Urinary bladder (tissue), 4 donors: ENCODE data around the gene ADAMTS18. TPM values are rescaled to one million over a fixed set of nuclear protein-coding genes. Genes with fewer than 3 reads are reported as not detected.

ENCODE experiments used
- DNase-seq: peaks from one replicate; pipeline ENCODE4 v3.0.0-alpha.2; 2015; ENCODE audit errors: extremely low spot score
- H3K27ac ChIP-seq: one replicate; pipeline ENCODE4 v1.5.1; 2013; ENCODE audit warnings: low read depth, mild to moderate bottlenecking, moderate library complexity
- H3K36me3 ChIP-seq: one replicate; pipeline ENCODE4 v1.6.1; 2013; ENCODE audit warnings: mild to moderate bottlenecking, moderate library complexity; ENCODE audit not compliant: insufficient read depth
- H3K4me1 ChIP-seq: one replicate; pipeline ENCODE4 v1.6.1; 2013; ENCODE audit warnings: mild to moderate bottlenecking, moderate library complexity; ENCODE audit not compliant: insufficient read depth
- H3K4me3 ChIP-seq: one replicate; pipeline ENCODE4 v1.5.1; 2013; ENCODE audit warnings: low read depth, low read length
- WGBS: extraction: QIAGEN DNeasy Blood & Tissue Kit; methylation state at CpG from one replicate; pipeline ENCODE4 v1.1.7; 2013; 5-methylcytosine and 5-hydroxymethylcytosine counted together
- polyA plus RNA-seq: library from polyadenylated mRNA; stranded (reverse); fragments of 200-250 nt; gene quantifications from one replicate; pipeline ENCODE4 v1.2.3, GENCODE V29; 2013
- total RNA-seq: library from RNA; depleted of rRNA; stranded (reverse); fragments of >200 nt; gene quantifications from one replicate; pipeline ENCODE4 v1.2.3, GENCODE V29; 2014
- donor health status: healthy with polysubstance abuse.
- donor health status: healthy.

Gene ADAMTS18
- total and polyA plus RNA-seq, 2 donors: 0.06 to 6.7 TPM

DNA sequence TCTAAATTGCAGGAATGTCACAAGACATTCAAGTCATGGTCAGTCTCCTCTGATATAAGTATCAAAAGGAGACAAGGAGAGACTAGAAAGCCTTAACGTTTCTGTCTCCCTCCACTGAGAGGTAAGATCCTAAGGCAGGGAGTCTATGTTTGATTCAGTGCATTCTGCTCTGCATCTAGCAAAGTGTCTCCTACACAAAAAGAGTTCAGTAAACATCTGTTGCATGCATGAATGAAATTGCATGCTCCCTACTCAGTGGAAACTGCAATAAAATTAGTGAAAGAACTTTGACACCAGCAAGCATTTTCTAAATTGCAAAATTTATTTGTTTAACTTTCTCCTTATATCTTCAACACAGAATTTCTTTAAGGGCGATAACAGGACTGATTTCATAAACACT lies 111.1 kb downstream of the ADAMTS18 start:
- H3K4me1 ChIP-seq: no peaks in the 10 kb centered on the region
- WGBS: 4% methylated on average over 2 of the region's 2 CpGs

GRCh38 chr16:77322757-77323156 lies 112.1 kb downstream of the ADAMTS18 start:
- 22% methylated on average over 2 of the region's 2 CpGs for WGBS
- H3K27ac ChIP-seq: no peak overlapping the region
- DNase-seq: no peak
- H3K36me3 ChIP-seq: no peaks in the 10 kb centered on the region
- no peaks in the 10 kb centered on the region for H3K4me1 ChIP-seq
- no peak overlapping the region for H3K4me3 ChIP-seq

More for the DNA sequence above, 111.1 kb downstream of the ADAMTS18 start:
- H3K27ac ChIP-seq: no peak overlapping the region
- no peaks in the 10 kb centered on the region for H3K36me3 ChIP-seq
- no peak overlapping the region for H3K4me3 ChIP-seq
- DNase-seq: no peak

DNA sequence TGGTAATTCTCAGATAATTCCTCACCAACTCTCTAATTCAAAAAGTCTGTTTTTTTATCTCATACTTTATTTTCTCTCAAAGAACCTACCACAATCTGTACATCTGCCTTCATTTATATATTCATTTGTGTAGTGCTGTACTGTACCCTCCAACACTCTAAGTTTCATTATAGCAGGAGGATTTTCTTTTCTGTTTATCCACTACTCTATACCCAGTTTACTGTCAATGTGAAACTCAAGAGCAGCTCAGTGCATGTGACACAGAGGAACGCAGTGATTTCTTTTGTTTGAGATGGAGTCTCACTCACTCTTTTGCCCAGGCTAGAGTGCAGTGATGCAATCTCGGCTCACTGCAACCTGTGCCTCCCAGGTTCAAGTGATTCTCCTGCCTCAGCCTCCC lies 117.8 kb downstream of the ADAMTS18 start:
- H3K4me3 ChIP-seq: no peak overlapping the region
- DNase-seq: no peak
- 88% methylated on average over 2 of the region's 2 CpGs for WGBS
- no peaks in the 10 kb centered on the region for H3K4me1 ChIP-seq
- H3K27ac ChIP-seq: no peak overlapping the region
- H3K36me3 ChIP-seq: no peaks in the 10 kb centered on the region

- H3K4me1 ChIP-seq: no peaks in the 10 kb centered on the region
- no peak for DNase-seq
- H3K4me3 ChIP-seq: no peak overlapping the region
- whole genome bisulfite sequencing: 72% methylated on average over 1 of the region's 1 CpG
- H3K36me3 ChIP-seq: no peaks in the 10 kb centered on the region
- no peak overlapping the region for H3K27ac ChIP-seq
Measured at GRCh38 chr16:77310877-77311276, 124.0 kb downstream of the ADAMTS18 start.

DNA sequence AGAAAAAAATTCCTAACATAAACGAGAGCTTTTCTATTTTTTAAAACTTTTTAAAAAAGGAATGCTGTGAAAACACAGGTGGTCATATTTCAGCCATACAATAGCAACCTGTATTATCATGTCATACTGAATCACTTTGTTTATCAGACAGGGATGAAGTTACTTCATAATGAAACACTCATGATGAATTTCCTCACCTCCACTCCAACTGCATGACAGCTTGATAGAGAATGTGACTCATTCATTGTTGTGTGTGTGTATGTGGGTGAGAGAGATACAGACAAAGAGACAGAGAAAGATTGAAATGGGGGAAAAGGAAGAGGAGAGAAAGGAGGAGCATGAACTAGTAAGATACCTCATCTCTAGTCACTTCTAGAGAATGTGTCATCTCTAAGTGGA lies 126.7 kb downstream of the ADAMTS18 start:
- no peak overlapping the region for H3K27ac ChIP-seq
- WGBS: 19% methylated on average over 1 of the region's 1 CpG
- H3K4me3 ChIP-seq: no peak overlapping the region
- H3K4me1 ChIP-seq: no peaks in the 10 kb centered on the region
- no peak for DNase-seq
- H3K36me3 ChIP-seq: no peaks in the 10 kb centered on the region

GRCh38 chr16:77307426-77308162 lies 127.2 kb downstream of the ADAMTS18 start:
- no peaks in the 10 kb centered on the region for H3K36me3 ChIP-seq
- no peak for DNase-seq
- WGBS: 62% methylated on average over 8 of the region's 8 CpGs

GRCh38 chr16:77306075-77306474 lies 128.8 kb downstream of the ADAMTS18 start:
- no peak overlapping the region for H3K27ac ChIP-seq
- WGBS: 53% methylated on average over 3 of the region's 3 CpGs
- no peaks in the 10 kb centered on the region for H3K4me1 ChIP-seq
- DNase-seq: no peak
- no peak overlapping the region for H3K4me3 ChIP-seq
- H3K36me3 ChIP-seq: no peaks in the 10 kb centered on the region

More at GRCh38 chr16:77307426-77308162, 127.2 kb downstream of the ADAMTS18 start:
- Histone ChIP-seq H3K4me3 (no peak overlapping the region), H3K27ac (no peak overlapping the region), H3K4me1 (no peaks in the 10 kb centered on the region)

- Histone ChIP-seq H3K4me1 (no peaks in the 10 kb centered on the region), H3K4me3 (no peak overlapping the region), H3K27ac (no peak overlapping the region), H3K36me3 (no peaks in the 10 kb centered on the region)
- no peak for DNase-seq
- WGBS: 40% methylated on average over 2 of the region's 2 CpGs
Measured at GRCh38 chr16:77304877-77305276, 130.0 kb downstream of the ADAMTS18 start.

DNA sequence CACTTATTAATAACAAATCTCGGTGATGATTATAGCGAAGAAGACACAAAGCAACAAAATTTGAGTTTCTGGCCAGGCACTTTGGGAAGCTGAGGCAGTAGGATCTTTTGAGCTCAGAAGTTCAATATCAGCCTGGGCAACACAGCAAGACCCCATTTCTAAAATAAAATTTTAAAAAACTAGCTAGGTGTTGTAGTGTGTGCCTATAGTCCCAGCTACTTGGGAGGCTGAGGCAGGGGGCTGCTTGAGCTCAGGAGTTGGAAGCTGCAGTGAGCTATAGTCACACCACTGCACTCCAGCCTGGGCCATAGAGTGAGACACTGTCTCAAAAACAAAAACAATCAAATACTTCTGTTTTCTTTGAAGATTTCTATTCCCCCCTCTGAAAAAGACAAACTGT lies 130.7 kb downstream of the ADAMTS18 start:
- H3K27ac ChIP-seq: no peak overlapping the region
- H3K36me3 ChIP-seq: no peaks in the 10 kb centered on the region
- WGBS: 87% methylated on average over 2 of the region's 2 CpGs
- H3K4me3 ChIP-seq: no peak overlapping the region
- DNase-seq: no peak
- no peaks in the 10 kb centered on the region for H3K4me1 ChIP-seq

GRCh38 chr16:77302674-77303073 lies 132.2 kb downstream of the ADAMTS18 start:
- no peak for DNase-seq

DNA sequence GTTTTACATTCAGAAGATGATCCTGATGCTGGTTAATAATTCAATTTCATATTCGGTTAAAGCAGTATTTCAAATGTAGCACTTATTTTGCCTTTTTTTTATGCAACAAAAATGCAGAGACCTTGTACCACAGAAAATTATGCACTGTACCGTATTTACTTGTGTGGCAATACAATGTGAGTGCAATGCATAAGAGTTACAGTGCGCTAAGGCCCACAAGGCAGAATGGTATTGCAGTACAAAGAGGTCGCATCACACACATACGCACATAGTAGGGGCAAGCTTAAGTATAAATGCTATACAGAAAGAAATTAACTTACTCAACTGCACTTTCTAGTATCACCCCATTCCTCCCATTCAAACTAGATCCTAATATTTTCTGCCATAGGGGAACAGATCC lies 132.6 kb downstream of the ADAMTS18 start:
- H3K27ac ChIP-seq: no peak overlapping the region
- DNase-seq: no peak
- no peak overlapping the region for H3K4me3 ChIP-seq
- WGBS: 90% methylated on average over 5 of the region's 5 CpGs
- no peaks in the 10 kb centered on the region for H3K4me1 ChIP-seq
- no peaks in the 10 kb centered on the region for H3K36me3 ChIP-seq

More at GRCh38 chr16:77302674-77303073, 132.2 kb downstream of the ADAMTS18 start:
- Histone ChIP-seq H3K4me3 (no peak overlapping the region), H3K4me1 (no peaks in the 10 kb centered on the region), H3K27ac (no peak overlapping the region), H3K36me3 (no peaks in the 10 kb centered on the region)
- WGBS: 68% methylated on average over 1 of the region's 1 CpG

GRCh38 chr16:77300256-77300655 lies 134.6 kb downstream of the ADAMTS18 start:
- WGBS: 77% methylated on average over 3 of the region's 3 CpGs
- H3K36me3 ChIP-seq: no peaks in the 10 kb centered on the region

GRCh38 chr16:77299395-77299794 lies 135.4 kb downstream of the ADAMTS18 start:
- Histone ChIP-seq H3K4me1 (no peaks in the 10 kb centered on the region), H3K4me3 (no peak overlapping the region), H3K36me3 (no peaks in the 10 kb centered on the region), H3K27ac (no peak overlapping the region)
- DNase-seq: no peak
- 85% methylated on average over 1 of the region's 1 CpG for WGBS

More at GRCh38 chr16:77300256-77300655, 134.6 kb downstream of the ADAMTS18 start:
- Histone ChIP-seq H3K4me1 (no peaks in the 10 kb centered on the region), H3K4me3 (no peak overlapping the region), H3K27ac (no peak overlapping the region)
- DNase-seq: no peak

GRCh38 chr16:77298418-77299360 lies 136.1 kb downstream of the ADAMTS18 start:
- no peak for DNase-seq

More at GRCh38 chr16:77298418-77299360, 136.1 kb downstream of the ADAMTS18 start:
- H3K36me3 ChIP-seq: no peaks in the 10 kb centered on the region
- no peak overlapping the region for H3K27ac ChIP-seq
- no peaks in the 10 kb centered on the region for H3K4me1 ChIP-seq
- no peak overlapping the region for H3K4me3 ChIP-seq
- 51% methylated on average over 12 of the region's 12 CpGs for WGBS
